Activated T-cell treated with anti-CD3 and anti-CD28 coated beads for 24 hours (primary cell): ENCODE results near the gene PPP1R7.

Experiments
- DNase-seq: peaks from one replicate; pipeline ENCODE4 v3.0.0-alpha.2; 2020; ENCODE audit warnings: low read depth

Gene PPP1R7

GRCh38 chr2:241121008-241121407 is 29.3 kb upstream of the PPP1R7 start:
- no peak for DNase-seq

GRCh38 chr2:241122376-241123002 is 27.8 kb upstream of the PPP1R7 start:
- DNase-seq = no peak

GRCh38 chr2:241123816-241124536 is 26.3 kb upstream of the PPP1R7 start:
- DNase-seq = no peak

GRCh38 chr2:241125626-241126025 is 24.6 kb upstream of the PPP1R7 start:
- no peak for DNase-seq

GRCh38 chr2:241126201-241126611 is 24.1 kb upstream of the PPP1R7 start:
- no peak for DNase-seq

- no peak for DNase-seq
Observed at GRCh38 chr2:241126771-241127202, 23.5 kb upstream of the PPP1R7 start.

- DNase-seq = no peak
Observed at GRCh38 chr2:241128266-241128665, 22.0 kb upstream of the PPP1R7 start.

- DNase-seq = no peak
Observed at GRCh38 chr2:241129086-241129871, 21.0 kb upstream of the PPP1R7 start.

GRCh38 chr2:241130316-241130715 is 20.0 kb upstream of the PPP1R7 start:
- DNase-seq = no peak

GRCh38 chr2:241131531-241131930 is 18.7 kb upstream of the PPP1R7 start:
- no peak for DNase-seq

- no peak for DNase-seq
Observed at GRCh38 chr2:241132538-241133435, 17.5 kb upstream of the PPP1R7 start.

GRCh38 chr2:241133436-241133820 is 16.8 kb upstream of the PPP1R7 start:
- DNase-seq = no peak

- DNase-seq = no peak
Observed at GRCh38 chr2:241134711-241135110, 15.6 kb upstream of the PPP1R7 start.

GRCh38 chr2:241135737-241136136 is 14.5 kb upstream of the PPP1R7 start:
- DNase-seq = no peak

GRCh38 chr2:241136191-241136590 is 14.1 kb upstream of the PPP1R7 start:
- DNase-seq = no peak

- no peak for DNase-seq
Observed at GRCh38 chr2:241136661-241137260, 13.5 kb upstream of the PPP1R7 start.

GRCh38 chr2:241137276-241138190 is 12.7 kb upstream of the PPP1R7 start:
- no peak for DNase-seq

GRCh38 chr2:241138471-241138870 is 11.8 kb upstream of the PPP1R7 start:
- no peak for DNase-seq

- DNase-seq = no peak
Observed at GRCh38 chr2:241139531-241140444, 10.5 kb upstream of the PPP1R7 start.
